HepG2 (cell line): ENCODE data around the gene GRM7. TPM values are rescaled to one million over a fixed set of nuclear protein-coding genes. Genes with fewer than 3 reads are reported as not detected.

Source experiments
- ATAC-seq: fragments of 200-7000 bp; cut with Tn5 transposase; 3 replicates; pipeline ENCODE4 v1.9.1; 2020; ENCODE audit warnings: mild to moderate bottlenecking, moderate library complexity
- BruUV-seq: library from RNA; stranded (reverse); fragments of 400-500 nt; replicated peaks from 2 replicates; lab custom pipeline; 2021; lab: Mats Ljungman, UMichigan
- CTCF ChIA-PET: fragments of 300-600 bp; formaldehyde crosslinking; extraction: SDS; loops from one replicate; lab custom pipeline; 2021; ENCODE audit warnings: low total read pairs, inconsistent platforms, low intra/inter-chr PET ratio; lab: Yijun Ruan, JAX
- POLR2A ChIA-PET: fragments of 350-600 bp; sonication (Branson Sonifier 250); formaldehyde crosslinking; loops from one replicate; lab custom pipeline; 2020; ENCODE audit warnings: antibody characterized with exemption, inconsistent platforms; lab: Yijun Ruan, JAX
- DNase-seq: peaks from one replicate; pipeline ENCODE4 v3.0.0-alpha.2; 2015; ENCODE audit warnings: low spot score
- FAIRE-seq: peaks from 3 replicates; lab custom pipeline; 2011; peaks lifted over from hg19 to GRCh38; lab: Jason Lieb, UNC
- H2AFZ ChIP-seq: one replicate; pipeline ENCODE4 v1.6.1; 2011; ENCODE audit warnings: low read length, inconsistent platforms
- H3K27ac ChIP-seq: fragments of 300-600 bp; 3 replicates; pipeline ENCODE4 v1.8.0; 2011; ENCODE audit warnings: mixed run types, mild to moderate bottlenecking, mixed read lengths, low read length, inconsistent platforms; ENCODE audit not compliant: insufficient read depth; ENCODE audit errors: extremely low read length
- H3K27me3 ChIP-seq, 2 experiments: fragments of 200-600 bp in 1 of 2; 2 replicates in 1 of 2; 3 replicates in 1 of 2; pipeline versions ENCODE4 v1.6.0 to v1.8.0; 2011; ENCODE audit warnings: low read length in 2 of 2, mild to moderate bottlenecking in 2 of 2, moderate library complexity in 2 of 2, inconsistent platforms in 1 of 2; ENCODE audit not compliant: insufficient read depth in 2 of 2, control insufficient read depth in 1 of 2
- H3K36me3 ChIP-seq, 2 experiments: fragments of 200-600 bp in 1 of 2; replicated peaks in 1 of 2; 2 replicates in 1 of 2; 3 replicates in 1 of 2; pipeline versions ENCODE4 v1.5.1 to v1.8.0; 2011; ENCODE audit warnings: low read length in 2 of 2, inconsistent platforms in 1 of 2; ENCODE audit not compliant: insufficient read depth in 2 of 2, control insufficient read depth in 1 of 2
- H3K4me1 ChIP-seq: 2 replicates; pipeline ENCODE4 v1.5.1; 2012; ENCODE audit warnings: low read length, inconsistent platforms; ENCODE audit not compliant: insufficient read depth
- H3K4me2 ChIP-seq: 2 replicates; pipeline ENCODE4 v1.6.0; 2011; ENCODE audit warnings: low read depth, low read length, inconsistent platforms
- H3K4me3 ChIP-seq, 3 experiments: fragments of 200-600 bp in 1 of 3; sonication (generic), shearing (Covaris generic) in 1 of 3; replicated peaks in 1 of 3; 2 replicates each; pipeline ENCODE4 v1.5.1; 2011 to 2016; ENCODE audit warnings: low read length in 3 of 3, inconsistent platforms in 2 of 3, low read depth in 2 of 3, mild to moderate bottlenecking in 2 of 3, control low read depth in 1 of 3, mixed read lengths in 1 of 3; ENCODE audit not compliant: insufficient read depth in 1 of 3
- H3K79me2 ChIP-seq: one replicate; pipeline ENCODE4 v1.6.1; 2011; ENCODE audit warnings: low read length, inconsistent platforms; ENCODE audit not compliant: insufficient read depth
- H3K9ac ChIP-seq: 2 replicates; pipeline ENCODE4 v1.6.0; 2011; ENCODE audit warnings: mild to moderate bottlenecking, low read depth, low read length, inconsistent platforms; ENCODE audit not compliant: insufficient read depth
- H3K9me3 ChIP-seq: 2 replicates; pipeline ENCODE4 v1.5.1; 2012; ENCODE audit warnings: mild to moderate bottlenecking, low read length
- H4K20me1 ChIP-seq: 2 replicates; pipeline ENCODE4 v1.6.0; 2011; ENCODE audit warnings: inconsistent platforms, mild to moderate bottlenecking, low read length, moderate library complexity; ENCODE audit not compliant: insufficient read depth
- FOSL2 ChIP-seq: sonication (generic); formaldehyde crosslinking; IDR thresholded peaks from 2 replicates; pipeline ENCODE4 v1.4.0; 2020; ENCODE audit warnings: missing genetic modification reagents
- KLF15 ChIP-seq: sonication (generic); formaldehyde crosslinking; IDR thresholded peaks from 2 replicates; pipeline ENCODE4 v1.8.1; 2023; ENCODE audit warnings: borderline replicate concordance, mild to moderate bottlenecking, inconsistent platforms, missing genetic modification reagents, mixed read lengths
- MTA1 ChIP-seq: sonication (generic); formaldehyde crosslinking; IDR thresholded peaks from 2 replicates; pipeline ENCODE4 v1.4.0; 2020; ENCODE audit warnings: missing genetic modification reagents, mild to moderate bottlenecking, borderline replicate concordance
- SAFB2 ChIP-seq: sonication (generic); formaldehyde crosslinking; IDR thresholded peaks from 2 replicates; pipeline ENCODE4 v1.5.1; 2020; ENCODE audit warnings: missing genetic modification reagents, low read depth, mild to moderate bottlenecking, borderline replicate concordance
- SAP130 ChIP-seq: IDR thresholded peaks from 2 replicates; pipeline ENCODE4 v1.6.1; 2016; ENCODE audit warnings: low read depth
- SMAD1 ChIP-seq: sonication (generic); formaldehyde crosslinking; IDR thresholded peaks from 2 replicates; pipeline ENCODE4 v1.4.0; 2020; ENCODE audit warnings: missing genetic modification reagents, low read depth, mild to moderate bottlenecking, borderline replicate concordance
- TGIF2 ChIP-seq: IDR thresholded peaks from 2 replicates; pipeline ENCODE4 v1.6.1; 2016; ENCODE audit warnings: control low read depth, missing compliant biosample characterization
- ZC3H13 ChIP-seq: sonication (generic); formaldehyde crosslinking; IDR thresholded peaks from 2 replicates; pipeline ENCODE4 v1.8.1; 2023; ENCODE audit warnings: mild to moderate bottlenecking, missing genetic modification reagents, moderate library complexity
- ZMAT3 ChIP-seq: sonication (generic); formaldehyde crosslinking; conservative IDR thresholded peaks from 2 replicates; pipeline ENCODE4 v1.7.0; 2021; ENCODE audit warnings: missing genetic modification reagents
- ZNF224 ChIP-seq: sonication (generic); formaldehyde crosslinking; IDR thresholded peaks from 2 replicates; pipeline ENCODE4 v1.5.0; 2020; ENCODE audit warnings: mild to moderate bottlenecking, missing genetic modification reagents
- ZNF337 ChIP-seq: sonication (generic); formaldehyde crosslinking; IDR thresholded peaks from 2 replicates; pipeline ENCODE4 v1.5.1; 2020; ENCODE audit warnings: missing genetic modification reagents, low read depth, mild to moderate bottlenecking, borderline replicate concordance
- ZNF430 ChIP-seq: sonication (generic); formaldehyde crosslinking; IDR thresholded peaks from 2 replicates; pipeline ENCODE4 v1.9.0; 2021; ENCODE audit warnings: mild to moderate bottlenecking, missing genetic modification reagents
- ZNF629 ChIP-seq: sonication (generic); formaldehyde crosslinking; conservative IDR thresholded peaks from 2 replicates; pipeline ENCODE4 v1.5.0; 2020; ENCODE audit warnings: missing genetic modification reagents
- ZNF670 ChIP-seq: sonication (generic); formaldehyde crosslinking; IDR thresholded peaks from 2 replicates; pipeline ENCODE4 v1.8.0; 2022; ENCODE audit warnings: mild to moderate bottlenecking, missing genetic modification reagents, borderline replicate concordance
- ZNF879 ChIP-seq: sonication (generic); formaldehyde crosslinking; IDR thresholded peaks from 2 replicates; pipeline ENCODE4 v1.8.1; 2023; ENCODE audit warnings: missing genetic modification reagents
- in situ Hi-C: cut with HindIII; loops from 2 replicates; pipeline ENCODE4 v1.10.0; 2017; ENCODE audit warnings: low pct_unique_long_range_greater_than_20kb; ENCODE audit not compliant: extremely low pct_ligation_motif_present
- intact Hi-C: fragments of 100-400 bp; cut with micrococcal nuclease; formaldehyde crosslinking; loops from one replicate; pipeline ENCODE4 v1.10.0; 2022; ENCODE audit not compliant: unreplicated experiment
- polyA plus RNA-seq, 8 experiments: library from polyadenylated mRNA; depleted of rRNA in 3 of 8; stranded (reverse) in 7 of 8; unstranded in 1 of 8; fragments of >200 nt; fragmentation: Illumina TruSeq in 4 of 8; extraction: Trizol in 4 of 8; gene quantifications; 2 replicates each; pipeline versions ENCODE4 v1.2.1 to v1.2.3, GENCODE V29; 2011 to 2016; ENCODE audit warnings: low read depth in 4 of 8, missing spikeins in 1 of 8, mixed read lengths in 1 of 8; ENCODE audit not compliant: insufficient read depth in 1 of 8
- total RNA-seq, 5 experiments: library from RNA; depleted of rRNA; stranded (reverse); fragments of >200 nt; fragmentation: Illumina TruSeq; extraction: Trizol; gene quantifications; 2 replicates each; pipeline ENCODE4 v1.2.3, GENCODE V29; 2016; ENCODE audit warnings: low read depth in 1 of 5
- TF ChIP-seq, protein P1 (sequence below): sonication (generic); formaldehyde crosslinking; IDR thresholded peaks from 2 replicates; pipeline ENCODE4 v1.4.0; 2020; ENCODE audit warnings: missing genetic modification reagents
- TF ChIP-seq, protein P2 (sequence below): sonication (generic); formaldehyde crosslinking; IDR thresholded peaks from 2 replicates; pipeline ENCODE4 v1.8.0; 2022; ENCODE audit warnings: missing genetic modification reagents, low read depth, mild to moderate bottlenecking, borderline replicate concordance
- TF ChIP-seq, protein P3 (sequence below): sonication (generic); formaldehyde crosslinking; IDR thresholded peaks from 2 replicates; pipeline ENCODE4 v1.4.0; 2020; ENCODE audit warnings: missing genetic modification reagents

The GRM7 gene
- total and polyA plus RNA-seq, 2 of the 13 experiments (the other 11 are each of a cell fraction or from before 2014, with no cell fraction given): not detected

DNA sequence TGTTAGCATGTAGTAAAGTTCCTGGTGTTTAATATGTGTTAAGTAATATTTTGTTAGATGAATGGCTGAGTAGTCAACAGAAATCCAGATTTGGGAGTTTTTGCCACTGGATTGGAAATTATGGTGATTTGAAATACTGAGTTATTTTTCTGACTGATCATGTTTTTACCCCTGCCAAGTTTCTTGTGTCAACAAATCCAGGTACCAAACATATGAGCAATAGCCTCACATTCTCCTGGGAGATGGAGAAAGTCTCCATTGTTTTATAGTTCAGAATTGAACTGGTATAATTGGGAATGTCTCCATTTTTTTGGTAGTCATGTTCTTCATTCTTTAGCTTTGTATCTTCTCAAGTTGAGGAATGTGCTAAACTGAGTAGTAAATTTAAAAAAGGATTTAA, 873.5 kb downstream of the GRM7 start:
- DNase-seq (no peak), FAIRE-seq (no peak), ATAC-seq (no peak)
- no peak overlapping the region for H2AFZ ChIP-seq
- no peaks in the 10 kb centered on the region for H3K36me3 ChIP-seq
- H4K20me1 ChIP-seq: no peaks in the 10 kb centered on the region
- peaks cover 14% of the 10 kb centered on the region; the same call in 1 of the 2 replicates for H3K9me3 ChIP-seq
- intact Hi-C loops: no loop called here
- in situ Hi-C loops: no loop called here
- ChIA-PET POLR2A (no interaction called here), CTCF (no interaction called here)
- no peaks in the 10 kb centered on the region for H3K27me3 ChIP-seq
- TF ChIP-seq, protein P1, sequence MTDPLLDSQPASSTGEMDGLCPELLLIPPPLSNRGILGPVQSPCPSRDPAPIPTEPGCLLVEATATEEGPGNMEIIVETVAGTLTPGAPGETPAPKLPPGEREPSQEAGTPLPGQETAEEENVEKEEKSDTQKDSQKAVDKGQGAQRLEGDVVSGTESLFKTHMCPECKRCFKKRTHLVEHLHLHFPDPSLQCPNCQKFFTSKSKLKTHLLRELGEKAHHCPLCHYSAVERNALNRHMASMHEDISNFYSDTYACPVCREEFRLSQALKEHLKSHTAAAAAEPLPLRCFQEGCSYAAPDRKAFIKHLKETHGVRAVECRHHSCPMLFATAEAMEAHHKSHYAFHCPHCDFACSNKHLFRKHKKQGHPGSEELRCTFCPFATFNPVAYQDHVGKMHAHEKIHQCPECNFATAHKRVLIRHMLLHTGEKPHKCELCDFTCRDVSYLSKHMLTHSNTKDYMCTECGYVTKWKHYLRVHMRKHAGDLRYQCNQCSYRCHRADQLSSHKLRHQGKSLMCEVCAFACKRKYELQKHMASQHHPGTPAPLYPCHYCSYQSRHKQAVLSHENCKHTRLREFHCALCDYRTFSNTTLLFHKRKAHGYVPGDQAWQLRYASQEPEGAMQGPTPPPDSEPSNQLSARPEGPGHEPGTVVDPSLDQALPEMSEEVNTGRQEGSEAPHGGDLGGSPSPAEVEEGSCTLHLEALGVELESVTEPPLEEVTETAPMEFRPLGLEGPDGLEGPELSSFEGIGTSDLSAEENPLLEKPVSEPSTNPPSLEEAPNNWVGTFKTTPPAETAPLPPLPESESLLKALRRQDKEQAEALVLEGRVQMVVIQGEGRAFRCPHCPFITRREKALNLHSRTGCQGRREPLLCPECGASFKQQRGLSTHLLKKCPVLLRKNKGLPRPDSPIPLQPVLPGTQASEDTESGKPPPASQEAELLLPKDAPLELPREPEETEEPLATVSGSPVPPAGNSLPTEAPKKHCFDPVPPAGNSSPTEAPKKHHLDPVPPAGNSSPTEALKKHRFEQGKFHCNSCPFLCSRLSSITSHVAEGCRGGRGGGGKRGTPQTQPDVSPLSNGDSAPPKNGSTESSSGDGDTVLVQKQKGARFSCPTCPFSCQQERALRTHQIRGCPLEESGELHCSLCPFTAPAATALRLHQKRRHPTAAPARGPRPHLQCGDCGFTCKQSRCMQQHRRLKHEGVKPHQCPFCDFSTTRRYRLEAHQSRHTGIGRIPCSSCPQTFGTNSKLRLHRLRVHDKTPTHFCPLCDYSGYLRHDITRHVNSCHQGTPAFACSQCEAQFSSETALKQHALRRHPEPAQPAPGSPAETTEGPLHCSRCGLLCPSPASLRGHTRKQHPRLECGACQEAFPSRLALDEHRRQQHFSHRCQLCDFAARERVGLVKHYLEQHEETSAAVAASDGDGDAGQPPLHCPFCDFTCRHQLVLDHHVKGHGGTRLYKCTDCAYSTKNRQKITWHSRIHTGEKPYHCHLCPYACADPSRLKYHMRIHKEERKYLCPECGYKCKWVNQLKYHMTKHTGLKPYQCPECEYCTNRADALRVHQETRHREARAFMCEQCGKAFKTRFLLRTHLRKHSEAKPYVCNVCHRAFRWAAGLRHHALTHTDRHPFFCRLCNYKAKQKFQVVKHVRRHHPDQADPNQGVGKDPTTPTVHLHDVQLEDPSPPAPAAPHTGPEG (CRISPR knock-in tag): no peak
- no peak for TF ChIP-seq KLF15 (CRISPR knock-in tag)
- TF ChIP-seq MTA1 (CRISPR knock-in tag): no peak
- TF ChIP-seq ZNF337 (CRISPR knock-in tag): no peak
- no peak for TF ChIP-seq ZNF224 (CRISPR knock-in tag)
- TF ChIP-seq FOSL2: no peak
- no peak for TF ChIP-seq ZC3H13 (CRISPR knock-in tag)
- no peak for TF ChIP-seq SAFB2 (CRISPR knock-in tag)
- TF ChIP-seq ZNF430 (CRISPR knock-in tag): no peak
- TF ChIP-seq SAP130 (CRISPR knock-in tag): no peak
- TF ChIP-seq, protein P2, sequence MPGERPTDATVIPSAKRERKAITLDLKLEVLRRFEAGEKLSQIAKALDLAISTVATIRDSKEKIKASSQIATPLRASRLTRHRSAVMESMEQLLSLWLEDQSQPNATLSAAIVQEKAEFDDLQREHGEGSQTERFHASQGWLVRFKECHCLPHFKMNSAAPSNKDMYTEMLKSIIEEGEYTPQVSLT (CRISPR knock-in tag): no peak
- TF ChIP-seq TGIF2 (CRISPR knock-in tag): no peak
- TF ChIP-seq, protein P3, sequence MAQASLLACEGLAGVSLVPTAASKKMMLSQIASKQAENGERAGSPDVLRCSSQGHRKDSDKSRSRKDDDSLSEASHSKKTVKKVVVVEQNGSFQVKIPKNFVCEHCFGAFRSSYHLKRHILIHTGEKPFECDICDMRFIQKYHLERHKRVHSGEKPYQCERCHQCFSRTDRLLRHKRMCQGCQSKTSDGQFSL (CRISPR knock-in tag): no peak
- no peak for TF ChIP-seq ZMAT3 (CRISPR knock-in tag)
- no peak for TF ChIP-seq ZNF670 (CRISPR knock-in tag)
- TF ChIP-seq SMAD1 (CRISPR knock-in tag): no peak
- TF ChIP-seq ZNF879: no peak
- TF ChIP-seq ZNF629 (CRISPR knock-in tag): no peak
- no peak overlapping the region for H3K9ac ChIP-seq
- H3K4me2 ChIP-seq: no peak overlapping the region
- no peaks in the 10 kb centered on the region for H3K79me2 ChIP-seq
- H3K4me3 ChIP-seq: no peak overlapping the region
- no TSS peak for BruUV-seq
- no peak overlapping the region for H3K27ac ChIP-seq
- H3K4me1 ChIP-seq: no peaks in the 10 kb centered on the region
